ENCODE measurements around the gene TRIM65.

DNA sequence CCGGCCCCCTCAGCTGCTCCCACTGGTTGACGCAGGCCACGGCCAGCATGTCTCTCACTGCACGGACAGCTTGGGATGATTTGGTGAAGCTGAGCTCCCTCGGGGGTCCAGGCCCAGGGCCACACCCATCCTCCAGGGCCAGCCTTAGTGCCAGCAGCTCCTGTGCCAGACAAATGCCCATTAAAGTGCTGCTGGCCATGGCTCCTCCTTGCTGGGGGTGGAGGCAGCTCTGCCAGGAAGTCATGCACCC, 20.9 kb downstream of the TRIM65 start:
- TF ChIP-seq, protein P1, sequence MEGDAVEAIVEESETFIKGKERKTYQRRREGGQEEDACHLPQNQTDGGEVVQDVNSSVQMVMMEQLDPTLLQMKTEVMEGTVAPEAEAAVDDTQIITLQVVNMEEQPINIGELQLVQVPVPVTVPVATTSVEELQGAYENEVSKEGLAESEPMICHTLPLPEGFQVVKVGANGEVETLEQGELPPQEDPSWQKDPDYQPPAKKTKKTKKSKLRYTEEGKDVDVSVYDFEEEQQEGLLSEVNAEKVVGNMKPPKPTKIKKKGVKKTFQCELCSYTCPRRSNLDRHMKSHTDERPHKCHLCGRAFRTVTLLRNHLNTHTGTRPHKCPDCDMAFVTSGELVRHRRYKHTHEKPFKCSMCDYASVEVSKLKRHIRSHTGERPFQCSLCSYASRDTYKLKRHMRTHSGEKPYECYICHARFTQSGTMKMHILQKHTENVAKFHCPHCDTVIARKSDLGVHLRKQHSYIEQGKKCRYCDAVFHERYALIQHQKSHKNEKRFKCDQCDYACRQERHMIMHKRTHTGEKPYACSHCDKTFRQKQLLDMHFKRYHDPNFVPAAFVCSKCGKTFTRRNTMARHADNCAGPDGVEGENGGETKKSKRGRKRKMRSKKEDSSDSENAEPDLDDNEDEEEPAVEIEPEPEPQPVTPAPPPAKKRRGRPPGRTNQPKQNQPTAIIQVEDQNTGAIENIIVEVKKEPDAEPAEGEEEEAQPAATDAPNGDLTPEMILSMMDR (IDR thresholded peaks at IDR 0.05; ENCODE audit: low read depth, low read length): no peak
- TF ChIP-seq EZH2phosphoT487 (IDR thresholded peaks at IDR 0.05; ENCODE audit: low read depth): no peak

Data from OCI-LY3 (cell line).